Measurements from ENCODE around the gene COL4A2.

The COL4A2 gene

GRCh38 chr13:110290153-110290552, 16.9 kb upstream of the COL4A2 start:
- H3K4me3 ChIP-seq (ENCODE audit: low read length), result no peak overlapping the region
- no peak for TF ChIP-seq CTCF (conservative IDR thresholded peaks at IDR 0.05; ENCODE audit: low read length)
- DNase-seq (ENCODE audit: low read depth), result no peak

GRCh38 chr13:110290826-110291225, 16.3 kb upstream of the COL4A2 start:
- H3K4me3 ChIP-seq (ENCODE audit: low read length), result no peak overlapping the region
- no peak for TF ChIP-seq CTCF (conservative IDR thresholded peaks at IDR 0.05; ENCODE audit: low read length)
- no peak for DNase-seq (ENCODE audit: low read depth)

- DNase-seq (ENCODE audit: low read depth), result no peak
- TF ChIP-seq CTCF (conservative IDR thresholded peaks at IDR 0.05; ENCODE audit: low read length), result no peak
Measured at GRCh38 chr13:110291286-110291685, 15.8 kb upstream of the COL4A2 start.

GRCh38 chr13:110293037-110293436, 14.0 kb upstream of the COL4A2 start:
- no peak for TF ChIP-seq CTCF (conservative IDR thresholded peaks at IDR 0.05; ENCODE audit: low read length)
- no peak overlapping the region for H3K4me3 ChIP-seq (ENCODE audit: low read length)
- DNase-seq (ENCODE audit: low read depth), result no peak

More at GRCh38 chr13:110291286-110291685, 15.8 kb upstream of the COL4A2 start:
- H3K4me3 ChIP-seq (ENCODE audit: low read length), result no peak overlapping the region

- DNase-seq (ENCODE audit: low read depth), result no peak
- no peak overlapping the region for H3K4me3 ChIP-seq (ENCODE audit: low read length)
- TF ChIP-seq CTCF (conservative IDR thresholded peaks at IDR 0.05; ENCODE audit: low read length), result no peak
Measured at GRCh38 chr13:110293649-110294048, 13.4 kb upstream of the COL4A2 start.

GRCh38 chr13:110294146-110294545, 12.9 kb upstream of the COL4A2 start:
- TF ChIP-seq CTCF (conservative IDR thresholded peaks at IDR 0.05; ENCODE audit: low read length), result no peak
- H3K4me3 ChIP-seq (ENCODE audit: low read length), result no peak overlapping the region
- peak; percentile 98 for DNase-seq (ENCODE audit: low read depth)

GRCh38 chr13:110294622-110295021, 12.5 kb upstream of the COL4A2 start:
- DNase-seq (ENCODE audit: low read depth), result no peak
- no peak overlapping the region for H3K4me3 ChIP-seq (ENCODE audit: low read length)
- TF ChIP-seq CTCF (conservative IDR thresholded peaks at IDR 0.05; ENCODE audit: low read length), result no peak

Measured in AG10803 (cell line).